Ramos (cell line): ENCODE measurements around the gene PRRT4.

Experiments used
- in situ Hi-C: fragments of 300-500 bp; cut with MboI; formaldehyde crosslinking; loops from one replicate; pipeline ENCODE4 v1.14.3; 2022; ENCODE audit warnings: low sequenced_read_pairs; ENCODE audit not compliant: unreplicated experiment

Gene PRRT4

DNA sequence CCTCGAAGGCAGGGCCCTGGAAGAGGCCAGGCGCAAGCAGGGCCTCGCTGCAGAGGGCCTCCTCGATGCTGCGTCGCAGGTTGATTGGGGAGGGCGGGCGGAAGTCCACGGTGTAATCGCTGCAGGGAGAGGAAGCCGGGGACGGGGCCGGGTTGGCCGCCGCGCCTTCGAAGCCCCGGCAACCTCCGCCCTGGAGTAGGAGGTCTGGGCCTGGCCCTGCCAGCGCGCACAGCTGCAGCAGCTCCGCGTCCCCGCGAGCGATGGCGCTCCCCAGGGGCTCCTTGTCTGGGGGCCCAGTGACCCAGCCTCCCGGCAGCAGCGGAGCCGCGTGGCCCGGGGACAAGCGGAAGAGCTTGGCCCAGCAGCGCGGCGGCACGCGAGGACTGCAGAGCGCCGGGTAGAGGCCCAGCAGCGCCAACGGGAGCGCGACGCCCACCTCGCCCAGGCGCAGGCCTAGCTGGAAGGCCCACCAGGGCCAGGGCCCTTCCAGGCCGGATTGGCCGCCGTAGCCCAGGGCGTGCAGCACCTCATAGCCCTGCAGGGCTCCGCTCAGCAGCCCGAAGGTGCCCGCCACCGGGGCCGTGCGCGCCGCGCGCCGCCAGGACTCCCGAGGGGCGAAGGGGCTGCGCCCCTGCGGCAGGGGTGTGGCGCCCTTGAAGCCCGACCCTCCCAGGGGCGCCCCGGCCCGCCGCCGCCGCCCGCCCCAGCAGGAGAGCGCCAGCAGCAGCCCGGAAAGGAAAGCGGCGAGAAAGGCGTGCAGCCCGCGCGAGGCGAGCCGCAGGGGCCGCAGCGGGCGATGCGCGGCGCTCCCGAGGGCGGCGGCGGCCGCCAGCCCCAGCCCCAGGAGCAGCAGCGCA is 10.0 kb downstream of the PRRT4 start:
- in situ Hi-C loops: no loop called here

DNA sequence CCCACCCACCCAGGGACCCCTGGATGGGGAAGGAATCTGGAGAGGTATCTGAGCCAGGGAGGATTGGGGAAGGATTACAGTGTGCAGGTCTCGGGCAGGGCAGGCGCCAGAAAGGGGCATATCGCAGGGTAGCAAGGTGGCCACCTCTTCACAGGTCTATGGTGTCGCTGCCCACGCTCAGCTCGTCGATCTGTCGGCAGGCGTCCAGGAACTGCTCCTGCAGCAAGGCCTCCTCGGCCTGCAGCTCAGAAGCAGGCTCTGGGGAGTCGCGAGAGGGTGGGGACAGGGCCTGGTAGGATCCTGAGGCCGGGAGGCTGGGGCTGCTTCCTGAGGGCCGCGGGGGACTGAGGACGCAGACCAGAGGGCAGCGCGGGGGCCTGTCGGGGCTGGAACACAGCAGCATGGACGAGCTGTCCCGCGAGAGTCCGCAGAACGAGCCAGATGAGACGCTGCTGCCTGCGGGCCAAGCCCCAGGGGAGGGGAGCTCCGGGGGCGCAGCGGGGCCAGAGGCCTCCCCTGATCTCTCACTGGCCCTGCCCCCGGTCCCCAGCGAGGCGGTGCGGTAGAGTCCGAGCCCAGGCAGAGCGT is 10.7 kb downstream of the PRRT4 start:
- in situ Hi-C loops: no loop called here

DNA sequence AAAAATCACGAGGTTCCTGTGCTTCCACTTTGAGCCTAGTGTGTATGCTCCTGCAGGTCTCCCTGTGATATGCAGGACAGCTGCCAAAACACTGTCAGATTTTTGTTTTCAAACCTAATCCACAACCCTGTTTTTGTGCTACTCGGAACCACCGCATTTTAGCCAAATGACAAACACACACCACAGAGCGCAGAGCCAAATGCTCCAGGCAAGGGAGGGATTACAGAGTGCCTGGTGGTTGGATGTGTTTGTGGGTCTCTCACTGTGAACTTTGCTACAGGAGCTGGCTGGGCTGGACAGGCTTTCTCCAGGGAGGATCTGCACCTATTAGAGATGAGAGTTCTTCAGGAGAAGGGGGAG is 12.0 kb downstream of the PRRT4 start:
- in situ Hi-C loops: no loop called here

DNA sequence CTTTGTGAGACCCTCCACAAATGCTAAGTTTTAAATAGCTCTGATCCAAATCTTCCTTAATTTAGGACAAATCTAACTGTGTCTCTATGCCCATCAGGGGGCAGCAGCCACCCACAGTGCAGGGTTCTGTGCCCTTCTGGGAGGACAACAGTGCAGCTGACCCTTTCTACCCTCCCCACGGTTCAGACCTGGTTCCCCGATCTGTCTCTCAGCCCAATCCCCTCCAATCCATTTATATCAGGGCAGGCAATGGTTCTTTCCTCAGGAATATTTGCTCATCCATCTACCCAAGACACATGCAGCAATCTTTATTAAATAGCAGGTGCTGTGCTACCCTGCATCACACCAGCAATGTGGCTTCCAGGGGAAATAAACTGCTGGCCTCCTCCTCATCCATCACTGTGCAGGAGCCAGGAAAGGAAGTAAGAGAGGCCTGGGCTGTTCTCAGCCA is 13.8 kb downstream of the PRRT4 start:
- in situ Hi-C loops: no loop called here

DNA sequence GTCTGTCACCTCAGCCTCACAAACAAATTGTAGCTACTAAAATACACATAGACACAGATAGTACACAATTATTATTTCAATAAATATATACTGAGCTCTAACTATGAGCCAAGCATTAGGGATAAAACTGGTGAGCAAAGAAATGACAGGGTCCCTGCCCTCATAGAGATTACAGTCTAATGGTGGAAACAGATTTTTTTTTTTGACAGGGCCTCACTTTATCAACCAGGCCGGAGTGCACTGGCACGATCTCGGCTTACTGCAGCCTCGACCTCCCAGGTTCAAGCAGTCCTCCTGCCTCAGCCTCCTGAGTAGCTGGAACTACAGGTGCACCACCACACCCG is 17.1 kb downstream of the PRRT4 start:
- in situ Hi-C loops: no loop called here

DNA sequence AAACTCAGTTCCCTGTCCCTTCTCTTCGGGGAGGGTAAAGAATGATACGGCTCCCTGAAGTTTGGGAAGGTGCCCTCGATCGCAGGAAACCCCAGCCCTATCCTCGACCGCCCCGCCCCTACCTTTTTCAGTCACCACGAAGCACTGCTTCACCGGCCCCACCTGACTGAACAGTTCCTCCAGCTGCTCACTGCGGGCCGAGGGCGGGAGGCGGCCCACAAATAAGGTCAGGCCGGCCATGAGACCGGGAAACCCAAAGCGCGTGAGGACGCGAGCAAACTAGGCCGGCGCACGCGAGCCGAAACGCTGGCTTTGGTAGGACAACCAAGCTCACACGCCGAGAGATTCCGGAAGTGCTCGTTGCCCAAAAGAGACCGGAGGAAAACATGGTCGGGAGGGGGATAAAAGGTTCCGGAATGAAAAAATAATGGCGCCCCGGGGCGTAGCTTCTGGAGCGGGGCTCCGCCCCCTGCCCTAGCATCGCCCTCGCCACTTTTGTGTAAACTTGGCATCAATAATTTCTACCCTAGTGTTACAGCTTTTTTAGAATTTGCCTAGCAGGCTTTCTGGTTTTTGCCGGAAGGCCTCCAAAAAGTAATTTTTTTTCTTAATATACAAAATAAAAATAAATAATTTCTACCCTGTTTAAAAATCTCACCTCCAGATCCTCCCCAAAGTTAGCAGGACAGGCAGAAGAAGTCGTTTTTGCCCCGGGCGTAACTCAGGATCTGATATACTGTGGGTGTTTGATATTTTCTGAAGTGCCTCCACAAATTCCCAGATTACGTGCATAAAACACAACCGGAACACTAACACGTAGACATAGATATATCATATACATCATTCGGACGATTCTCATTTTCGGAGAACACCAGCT is 17.7 kb downstream of the PRRT4 start, which contains the start of gene RBM28:
Gene RBM28, minus strand, starts transcription at position 355 of the 877 bp plus-strand sequence. Its CDS starts 115 bp downstream, at position 240.
- in situ Hi-C loops: no loop called here

DNA sequence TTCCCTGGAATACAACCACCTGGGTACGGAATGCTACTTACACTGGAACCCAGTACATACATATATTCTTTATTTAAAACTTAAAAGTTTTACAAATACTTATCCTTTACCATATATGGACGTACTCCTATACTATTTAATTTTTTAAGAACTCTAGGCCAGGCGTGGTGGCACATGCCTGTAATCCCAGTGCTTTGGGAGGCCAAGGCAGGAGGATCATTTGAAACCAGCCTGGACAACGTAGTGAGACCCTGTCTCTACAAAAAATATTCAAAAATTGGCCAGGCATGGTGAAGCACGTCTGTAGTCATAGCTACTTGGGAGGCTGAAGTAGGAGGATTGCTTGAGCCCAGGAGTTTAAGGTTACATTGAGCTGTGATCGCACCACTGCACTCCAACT is 19.8 kb downstream of the PRRT4 start:
- in situ Hi-C loops: no loop called here

DNA sequence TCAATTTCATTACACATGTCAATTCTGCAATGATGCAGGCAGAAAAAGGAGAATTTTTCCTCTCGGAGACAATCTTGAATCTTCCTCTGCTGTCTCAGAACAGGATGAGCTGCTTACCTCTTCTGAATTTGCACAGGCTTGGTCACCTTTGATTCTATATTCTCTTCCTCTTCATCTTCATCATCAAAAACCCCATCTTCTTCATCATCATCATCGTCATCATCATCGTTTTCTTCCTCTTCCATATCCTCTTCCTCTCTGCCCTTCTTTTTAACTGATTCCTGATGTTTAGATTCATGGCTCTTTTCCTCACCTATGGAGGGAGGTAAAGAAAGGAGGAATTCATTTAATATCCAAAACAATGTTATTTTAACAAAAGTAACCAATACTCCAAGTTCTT is 25.8 kb downstream of the PRRT4 start:
- in situ Hi-C loops: no loop called here

DNA sequence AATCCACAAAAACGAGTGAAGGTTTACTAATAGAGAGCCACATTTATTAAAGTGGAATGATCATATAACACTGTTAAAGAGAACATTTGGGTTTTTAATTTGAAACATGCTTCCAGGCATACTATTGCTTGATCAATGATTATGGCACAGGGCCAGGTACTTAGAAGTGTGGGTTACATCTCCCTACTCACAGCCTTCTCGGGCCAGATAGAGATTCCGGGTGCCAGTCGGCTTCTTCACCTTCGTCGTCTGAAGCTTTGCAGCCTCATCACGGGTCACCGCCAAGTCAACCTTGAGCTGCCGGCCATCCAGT is 37.2 kb downstream of the PRRT4 start:
- in situ Hi-C loops: no loop called here

DNA sequence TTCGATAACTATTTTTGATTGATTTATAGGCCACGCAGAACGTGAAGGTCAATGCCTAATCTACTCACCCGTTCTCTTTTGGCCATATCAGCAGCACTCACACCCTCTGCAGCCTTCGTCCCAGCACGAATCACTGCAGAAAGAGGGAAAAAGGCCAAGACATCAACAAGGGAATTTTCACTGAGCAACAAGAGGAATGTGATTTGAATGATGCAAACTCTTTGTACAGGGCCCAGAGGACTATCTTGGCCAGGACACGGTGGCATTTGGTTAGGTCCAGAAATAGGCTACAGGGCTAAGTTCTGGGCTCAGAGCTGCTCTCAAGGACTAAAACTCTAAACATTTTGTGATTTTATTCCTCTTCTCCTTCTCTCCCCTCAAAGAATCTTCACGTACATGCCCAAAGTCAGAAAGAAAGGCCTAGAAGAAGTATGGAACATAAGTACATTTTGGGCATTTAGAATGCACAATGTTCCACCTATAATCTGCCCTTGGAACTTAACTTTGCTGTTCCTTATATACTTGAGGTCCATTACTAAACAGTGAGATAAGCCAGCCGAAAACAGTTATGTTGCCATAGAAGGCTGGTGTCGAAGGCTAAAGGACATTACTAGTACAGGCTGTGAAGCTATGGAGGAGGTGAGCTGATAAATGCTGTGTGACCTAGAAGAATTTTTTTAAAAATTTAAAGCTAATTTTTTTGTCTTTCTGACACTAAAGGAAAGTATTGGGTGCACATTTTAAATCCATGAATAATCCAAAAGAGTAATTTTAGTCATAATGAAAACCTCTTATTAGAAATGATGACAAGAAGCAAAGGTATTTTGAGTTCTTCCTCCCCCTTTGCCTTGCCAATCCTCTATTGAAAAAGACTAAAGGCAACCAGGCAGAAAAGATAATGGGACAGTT is 37.8 kb downstream of the PRRT4 start:
- in situ Hi-C loops: no loop called here

DNA sequence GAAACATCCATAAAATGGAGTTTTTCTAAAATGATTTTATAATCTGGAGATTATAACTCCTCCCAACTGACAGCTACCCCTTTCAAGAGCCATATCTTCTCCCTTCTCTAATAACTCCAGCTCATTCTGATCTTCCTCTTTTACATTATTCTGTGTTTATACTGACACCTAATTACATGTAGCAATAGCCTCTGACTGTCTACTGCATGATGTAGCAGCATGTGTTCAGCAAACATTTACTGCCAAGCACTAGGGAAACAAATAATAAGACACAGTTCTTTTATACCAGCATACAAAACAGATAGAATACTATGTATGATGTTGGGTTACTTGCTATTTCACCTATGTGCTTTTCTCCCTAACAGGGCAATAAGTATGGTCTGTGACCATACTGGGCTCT is 38.5 kb downstream of the PRRT4 start:
- in situ Hi-C loops: no loop called here

DNA sequence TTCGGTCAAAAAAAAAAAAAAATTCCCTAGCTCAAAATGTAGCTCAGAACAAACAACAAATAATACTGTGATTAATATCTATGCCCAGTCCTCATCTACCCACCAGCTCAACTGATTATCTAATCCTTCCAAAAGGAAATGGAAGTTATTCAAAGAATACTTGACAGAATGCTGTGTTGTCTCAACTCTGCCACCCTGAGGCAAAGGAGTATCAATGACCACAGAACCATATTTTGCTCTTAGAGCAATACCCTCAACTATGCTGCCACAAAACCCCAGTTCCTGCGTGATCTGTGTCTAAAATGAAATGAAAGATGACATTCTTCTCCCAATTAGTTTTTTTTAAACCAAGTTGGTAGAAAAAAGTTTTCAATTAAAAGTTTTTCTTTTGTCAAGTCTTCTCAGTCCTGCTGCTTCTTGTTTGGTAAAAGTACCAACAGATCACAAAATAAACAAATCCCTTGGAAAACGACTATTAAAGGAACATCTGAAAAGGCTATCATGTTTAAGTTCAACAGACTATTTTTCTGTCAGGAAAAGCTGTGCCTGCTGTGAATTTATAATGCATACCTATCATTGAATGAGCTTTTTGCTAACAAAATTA is 39.3 kb downstream of the PRRT4 start:
- in situ Hi-C loops: no loop called here

DNA sequence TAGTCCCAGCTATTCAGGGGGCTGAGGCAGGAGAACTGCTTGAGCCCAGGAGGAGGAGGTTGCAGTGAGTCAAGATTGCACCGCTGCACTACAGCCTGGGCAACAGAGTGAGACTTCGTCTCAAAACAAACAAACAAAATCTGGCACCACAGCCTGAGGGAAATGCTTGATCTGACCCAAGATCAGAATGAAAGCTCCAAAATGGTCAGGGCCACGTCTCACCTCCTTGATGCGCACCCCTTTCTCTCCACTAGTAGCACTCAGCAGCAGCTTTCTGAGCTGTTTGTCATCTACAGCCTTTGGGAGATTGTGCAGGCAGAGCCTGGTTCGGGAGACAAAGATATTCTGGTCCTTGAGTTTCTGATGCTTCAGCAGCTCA is 40.5 kb downstream of the PRRT4 start:
- in situ Hi-C loops: no loop called here

DNA sequence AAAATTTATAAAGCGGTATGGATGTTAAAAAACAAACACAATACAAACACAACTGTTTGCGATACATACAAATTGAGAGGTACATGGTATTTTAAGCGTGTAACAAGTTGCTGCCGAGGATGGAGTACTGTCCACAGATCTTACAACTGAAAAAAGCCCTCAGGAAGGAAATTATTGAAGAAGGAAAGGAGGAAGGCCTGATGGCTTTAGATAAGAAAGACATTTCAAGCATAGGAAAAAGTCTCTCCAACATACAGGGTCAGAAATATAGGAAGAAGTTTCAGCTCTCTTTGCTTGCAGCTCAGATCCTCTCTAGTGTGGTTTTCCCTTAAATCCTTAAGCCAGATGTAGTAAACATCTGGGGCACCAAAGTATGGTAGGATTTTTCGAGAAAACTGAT is 42.8 kb downstream of the PRRT4 start:
- in situ Hi-C loops: no loop called here

DNA sequence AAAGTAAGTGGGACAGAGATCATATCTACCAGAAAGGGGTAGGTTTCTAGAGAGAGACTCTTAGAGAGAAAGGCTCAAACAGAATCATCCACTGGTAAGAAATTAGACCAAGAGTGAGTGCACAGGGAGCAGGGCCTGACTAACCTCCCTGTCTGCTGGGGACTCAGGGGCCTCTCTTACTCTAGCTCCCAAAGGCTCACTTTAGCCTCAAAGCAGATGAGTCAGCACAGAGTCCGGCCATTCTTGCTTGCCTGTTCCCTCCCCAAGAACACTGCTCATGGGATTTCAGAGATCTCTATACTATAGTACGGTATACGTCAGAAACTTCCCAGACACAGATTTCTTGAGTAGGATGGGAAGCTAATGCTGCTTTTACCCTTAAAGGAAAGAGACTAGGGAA is 50.5 kb downstream of the PRRT4 start:
- in situ Hi-C loops: no loop called here

DNA sequence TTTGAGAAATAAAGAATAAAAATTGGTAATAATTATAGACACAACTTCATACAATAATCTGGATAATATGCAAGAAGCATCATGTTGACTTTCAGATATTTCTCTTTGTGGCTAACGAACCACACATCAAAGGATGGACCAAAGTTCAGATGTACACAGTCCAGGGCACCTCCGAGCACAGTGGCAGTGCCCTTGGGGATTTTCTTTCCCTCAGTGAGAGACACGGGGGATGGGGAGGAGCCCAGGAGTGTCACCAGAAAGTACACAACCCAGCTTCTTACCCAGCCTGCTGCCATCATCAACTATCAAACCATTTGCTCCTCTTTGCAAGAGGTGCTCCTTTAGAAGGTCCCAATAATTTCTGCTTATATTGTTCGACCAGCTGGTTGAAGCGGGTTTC is 51.0 kb downstream of the PRRT4 start:
- in situ Hi-C loops: no loop called here

DNA sequence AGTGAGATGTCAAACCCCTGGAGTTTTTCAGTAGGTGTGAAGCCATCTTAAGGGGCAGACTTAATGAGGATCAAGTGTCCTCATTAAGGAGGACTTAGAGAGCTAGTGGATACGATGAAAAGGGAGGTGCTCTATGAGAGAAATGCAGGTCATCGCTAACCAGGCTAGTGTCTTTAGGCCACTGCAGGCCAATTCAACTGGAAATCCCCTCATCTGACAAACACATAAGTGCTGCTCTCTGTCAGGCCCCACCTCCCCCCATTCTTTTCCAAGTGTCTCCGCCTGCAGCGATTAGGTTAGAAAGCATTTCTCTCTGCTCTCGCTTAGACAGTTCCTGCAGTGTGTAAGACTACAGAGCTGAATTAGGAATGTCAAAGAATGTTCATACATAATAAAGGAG is 51.5 kb downstream of the PRRT4 start:
- in situ Hi-C loops: no loop called here

DNA sequence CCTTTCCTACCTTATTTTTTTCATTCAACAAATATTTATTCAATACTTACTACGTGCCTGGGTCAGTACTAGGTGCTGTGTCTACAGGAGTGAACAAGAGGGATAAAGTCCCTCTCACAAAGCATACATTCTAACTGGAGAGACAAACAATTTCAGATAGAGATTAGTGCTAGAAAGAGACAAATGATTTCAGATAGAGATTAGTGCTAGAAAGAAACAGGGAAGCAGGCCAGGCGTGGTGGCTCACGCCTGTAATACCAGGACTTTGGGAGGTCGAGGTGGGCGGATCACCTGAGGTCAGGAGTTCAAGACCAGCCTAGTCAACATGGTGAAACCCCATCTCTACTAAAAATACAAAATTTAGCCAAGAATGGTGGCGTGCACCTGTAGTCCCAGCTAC is 52.4 kb downstream of the PRRT4 start:
- in situ Hi-C loops: no loop called here

DNA sequence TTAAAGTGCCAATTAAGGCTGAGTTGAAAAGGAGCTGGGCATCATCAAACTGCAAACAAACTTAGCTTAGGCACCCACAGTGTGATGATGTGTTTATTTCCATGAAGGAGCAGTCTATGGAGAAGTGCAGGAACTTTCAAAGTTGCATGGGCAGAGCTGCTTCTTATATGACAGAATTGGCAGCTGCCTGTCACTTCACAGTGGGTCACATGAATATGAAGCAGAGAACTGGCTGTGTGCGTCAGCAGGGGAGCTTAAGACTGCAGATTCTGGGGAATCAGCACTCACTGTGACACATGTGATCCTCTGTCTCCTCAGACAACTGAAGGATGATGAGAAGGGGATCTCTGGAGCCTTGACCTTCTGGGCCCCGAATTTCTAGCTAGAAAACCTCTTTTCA is 54.4 kb downstream of the PRRT4 start:
- in situ Hi-C loops: no loop called here

DNA sequence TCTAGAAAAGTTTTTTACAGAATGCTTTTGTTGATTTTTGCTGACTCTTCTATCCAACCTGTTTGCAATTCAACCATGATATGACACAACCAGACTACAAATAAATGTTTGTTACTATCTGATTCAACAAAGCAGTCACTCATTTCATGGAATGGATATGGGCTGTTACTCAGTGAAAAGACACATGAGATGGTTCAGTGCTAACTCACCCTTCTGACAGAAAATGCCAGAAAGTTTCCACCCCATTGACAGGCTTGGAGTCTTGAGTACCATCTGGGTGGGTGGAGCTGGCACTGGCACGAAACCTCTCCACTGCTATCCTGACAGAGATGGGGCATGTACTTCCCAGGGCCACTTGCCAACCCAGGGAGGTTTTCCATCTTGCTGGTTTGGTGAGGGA is 57.3 kb downstream of the PRRT4 start:
- in situ Hi-C loops: no loop called here
